ENCODE results near the gene HOXD4.

- TF ChIP-seq CTCF (IDR thresholded peaks at IDR 0.05; ENCODE audit: low read depth, low read length, poor library complexity, severe bottlenecking) (no peak), EZH2phosphoT487 (IDR thresholded peaks at IDR 0.05; ENCODE audit: borderline replicate concordance, low read length) (no peak)
Observed at GRCh38 chr2:176129813-176130146, 21.6 kb upstream of the HOXD4 start.
